GM12865 (cell line): Measurements from ENCODE around the gene XXYLT1.

Experiments used
- DNase-seq: peaks from one replicate; pipeline ENCODE4 v3.0.0; 2010; ENCODE audit warnings: low read depth
- H3K4me3 ChIP-seq: 2 replicates; pipeline ENCODE4 v1.5.1; 2011; ENCODE audit warnings: mild to moderate bottlenecking, low read depth, low read length, control low read depth
- TF ChIP-seq, protein P1 (sequence below): IDR thresholded peaks from 2 replicates; pipeline ENCODE4 v1.5.1; 2011; ENCODE audit warnings: low read length, control low read depth, low read depth, inconsistent platforms; ENCODE audit not compliant: insufficient read depth; ENCODE audit errors: missing control alignments

XXYLT1 gene

DNA sequence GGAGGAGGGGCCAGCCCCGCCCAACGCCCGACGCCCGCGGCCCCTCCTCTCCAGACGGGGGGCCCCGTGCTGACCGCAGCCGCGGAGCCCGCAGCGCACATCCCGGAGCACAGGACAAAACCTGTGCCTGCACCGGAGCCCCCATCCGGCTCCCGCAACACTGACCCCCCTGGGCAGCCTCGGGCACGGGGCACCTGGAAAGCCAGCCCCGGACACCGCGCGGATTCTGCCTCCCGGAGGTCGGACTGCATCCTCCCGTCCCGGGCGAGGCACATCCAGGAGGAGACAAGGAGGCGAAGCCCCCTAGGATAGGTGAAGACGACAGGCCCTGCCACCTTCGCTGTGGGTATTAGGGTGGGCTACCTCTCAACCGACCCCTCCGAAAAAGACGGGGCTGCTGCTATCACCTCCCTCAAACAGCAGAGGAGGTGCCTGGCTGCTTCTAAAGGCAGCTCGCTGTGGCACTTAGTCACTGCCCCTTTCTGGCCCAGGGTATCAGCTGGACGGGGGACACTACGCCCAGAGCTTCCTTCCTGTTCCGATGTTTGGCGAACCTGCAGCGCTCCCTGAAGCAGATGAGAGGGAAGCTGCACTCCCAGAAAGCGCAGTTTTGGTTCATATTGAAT, 10.6 kb downstream of the XXYLT1 start:
- peak; percentile 28 for DNase-seq
- peak overlapping the region; percentile 46 for H3K4me3 ChIP-seq
- TF ChIP-seq, protein P1, sequence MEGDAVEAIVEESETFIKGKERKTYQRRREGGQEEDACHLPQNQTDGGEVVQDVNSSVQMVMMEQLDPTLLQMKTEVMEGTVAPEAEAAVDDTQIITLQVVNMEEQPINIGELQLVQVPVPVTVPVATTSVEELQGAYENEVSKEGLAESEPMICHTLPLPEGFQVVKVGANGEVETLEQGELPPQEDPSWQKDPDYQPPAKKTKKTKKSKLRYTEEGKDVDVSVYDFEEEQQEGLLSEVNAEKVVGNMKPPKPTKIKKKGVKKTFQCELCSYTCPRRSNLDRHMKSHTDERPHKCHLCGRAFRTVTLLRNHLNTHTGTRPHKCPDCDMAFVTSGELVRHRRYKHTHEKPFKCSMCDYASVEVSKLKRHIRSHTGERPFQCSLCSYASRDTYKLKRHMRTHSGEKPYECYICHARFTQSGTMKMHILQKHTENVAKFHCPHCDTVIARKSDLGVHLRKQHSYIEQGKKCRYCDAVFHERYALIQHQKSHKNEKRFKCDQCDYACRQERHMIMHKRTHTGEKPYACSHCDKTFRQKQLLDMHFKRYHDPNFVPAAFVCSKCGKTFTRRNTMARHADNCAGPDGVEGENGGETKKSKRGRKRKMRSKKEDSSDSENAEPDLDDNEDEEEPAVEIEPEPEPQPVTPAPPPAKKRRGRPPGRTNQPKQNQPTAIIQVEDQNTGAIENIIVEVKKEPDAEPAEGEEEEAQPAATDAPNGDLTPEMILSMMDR, result no peak

DNA sequence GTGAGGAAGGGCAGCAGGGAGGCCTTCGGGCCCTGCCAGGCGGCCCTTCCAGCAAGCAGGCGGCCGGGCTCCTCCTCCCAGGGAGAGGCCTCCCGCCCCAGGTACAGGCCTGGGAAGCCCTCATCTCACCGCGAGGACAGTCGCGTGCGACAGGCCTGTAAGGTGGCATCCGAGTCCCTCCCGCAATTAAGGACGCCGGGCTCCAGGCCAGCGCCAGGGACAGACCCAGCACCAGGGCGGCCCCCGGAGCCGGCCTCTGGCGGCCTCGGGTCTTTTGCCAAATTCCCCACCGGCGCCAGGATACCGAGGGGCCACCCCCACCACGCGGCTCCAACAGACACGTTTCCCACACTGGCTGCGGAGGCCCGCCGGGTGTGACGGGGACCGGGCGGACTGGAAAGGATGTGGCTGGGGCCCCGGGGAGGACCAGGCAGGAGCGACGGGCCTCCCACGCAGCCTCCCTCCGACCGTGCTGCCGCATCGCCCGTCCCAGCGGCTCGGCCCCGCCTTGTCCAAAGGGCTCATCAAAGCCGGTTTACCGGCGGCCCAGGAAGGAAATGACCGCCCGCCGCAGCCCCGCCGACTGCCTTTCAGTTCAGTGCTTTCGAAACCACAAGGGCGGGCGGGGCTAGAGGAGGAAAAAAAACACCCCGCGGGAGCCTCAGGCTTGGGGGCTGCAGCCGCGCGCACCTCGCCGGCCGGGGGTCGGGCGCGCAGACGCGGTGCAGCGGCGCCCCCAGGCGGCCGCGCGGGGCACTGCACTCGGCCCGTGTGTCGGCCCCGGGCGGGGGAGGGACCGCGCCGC, 11.3 kb downstream of the XXYLT1 start:
- peak overlapping the region; percentile 62 for H3K4me3 ChIP-seq
- DNase-seq, result peak; percentile 97
- TF ChIP-seq, protein P1, result peak; percentile 75

DNA sequence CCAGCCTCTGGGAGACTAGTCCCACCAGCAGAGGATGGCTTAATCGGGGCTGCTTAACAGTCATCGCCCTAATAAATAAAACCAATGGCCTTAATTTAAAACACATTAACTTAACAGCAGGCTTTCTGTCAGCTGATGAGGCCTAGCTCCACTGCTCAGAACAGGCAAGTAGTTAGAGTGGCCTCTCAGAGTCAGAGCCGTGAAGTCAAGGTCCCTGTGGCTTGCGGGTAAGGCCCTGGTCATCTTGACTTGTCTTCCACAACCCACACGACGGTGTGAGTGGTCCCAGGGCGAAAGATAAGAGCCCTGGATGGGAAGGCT, 11.8 kb downstream of the XXYLT1 start:
- H3K4me3 ChIP-seq, result peak overlapping the region; percentile 62
- no peak for DNase-seq
- TF ChIP-seq, protein P1, result no peak

DNA sequence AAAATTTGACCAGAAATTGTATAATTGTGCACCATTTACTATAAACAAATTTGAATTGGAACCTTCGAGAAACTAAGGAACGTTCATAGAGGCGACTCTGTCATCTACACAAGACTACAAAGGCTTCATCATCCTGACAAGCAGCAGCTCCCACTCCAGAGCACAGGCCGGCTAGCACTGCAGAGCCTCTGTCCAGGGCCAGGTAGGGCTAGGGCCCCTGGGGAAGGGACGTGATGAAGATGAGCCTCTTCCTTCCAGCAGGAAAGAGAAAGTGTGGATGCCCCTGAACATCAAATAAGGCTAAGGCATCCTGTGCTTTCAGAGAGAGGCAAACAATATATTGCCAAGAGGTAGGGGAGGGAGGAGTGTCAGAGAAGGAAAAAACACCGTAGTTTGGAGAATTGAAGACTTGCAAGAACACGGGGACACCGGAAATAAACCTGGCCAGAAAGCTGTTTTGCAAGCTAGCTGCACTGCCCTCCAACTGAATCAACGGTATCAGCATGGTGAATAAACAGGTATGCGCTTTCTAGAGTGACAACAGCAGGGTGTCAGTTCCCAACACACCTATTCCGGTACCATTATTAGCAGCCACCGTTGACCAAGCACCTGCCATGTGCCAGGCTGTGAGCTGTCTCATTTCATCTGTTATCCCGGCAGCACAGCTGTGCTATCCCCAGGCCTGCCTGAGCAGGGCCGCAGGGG, 12.4 kb downstream of the XXYLT1 start:
- peak; percentile 18 for DNase-seq
- TF ChIP-seq, protein P1, result no peak
- H3K4me3 ChIP-seq, result peak overlapping the region; percentile 62

DNA sequence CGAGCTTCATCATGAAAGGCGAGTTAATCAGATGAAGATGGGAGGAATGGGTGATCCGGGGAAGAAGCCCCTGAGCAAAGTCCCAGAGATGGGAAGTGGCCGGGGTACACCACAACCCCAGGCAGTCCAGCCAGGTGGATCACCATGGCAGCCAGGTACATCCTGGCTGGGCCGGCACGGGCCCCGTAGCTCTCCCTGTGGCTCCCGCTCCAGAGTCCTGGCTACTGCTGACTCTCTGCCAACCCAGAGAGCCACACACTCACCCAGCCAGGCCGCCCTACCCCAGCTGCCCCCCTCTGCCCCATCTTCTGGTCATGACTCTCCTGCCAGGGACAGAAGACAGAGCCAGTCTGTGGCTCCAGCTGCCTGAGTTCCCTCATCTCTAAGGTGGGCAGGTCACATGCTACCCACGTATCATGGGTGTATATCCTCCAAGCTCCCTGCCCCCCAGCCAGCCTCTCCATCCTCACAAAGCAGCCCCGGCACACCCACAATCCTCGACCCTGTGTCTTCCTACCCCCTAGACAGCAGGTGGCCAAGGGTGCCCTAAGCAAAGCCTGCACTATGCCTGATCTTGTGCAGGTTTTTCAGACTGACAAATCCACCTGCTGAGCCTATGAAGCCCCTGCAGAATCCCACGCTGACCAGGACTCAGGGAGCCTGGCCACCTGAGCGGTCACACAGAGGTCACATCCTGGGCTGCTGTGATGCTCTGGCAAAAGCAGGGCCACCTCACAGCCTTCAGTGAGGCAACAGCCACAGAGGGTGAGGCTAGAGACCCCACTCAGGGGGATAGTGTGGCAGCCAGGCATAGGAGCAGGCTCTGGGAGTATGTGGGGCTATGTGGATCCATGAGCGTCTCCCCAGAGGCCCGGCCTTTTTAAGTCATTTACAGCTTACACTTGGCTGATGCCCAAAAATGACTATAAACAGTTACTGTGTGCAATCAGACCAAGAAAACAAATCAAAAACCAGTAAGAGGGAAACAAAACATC, 13.2 kb downstream of the XXYLT1 start:
- H3K4me3 ChIP-seq, result no peak overlapping the region
- DNase-seq, result no peak
- TF ChIP-seq, protein P1, result no peak

DNA sequence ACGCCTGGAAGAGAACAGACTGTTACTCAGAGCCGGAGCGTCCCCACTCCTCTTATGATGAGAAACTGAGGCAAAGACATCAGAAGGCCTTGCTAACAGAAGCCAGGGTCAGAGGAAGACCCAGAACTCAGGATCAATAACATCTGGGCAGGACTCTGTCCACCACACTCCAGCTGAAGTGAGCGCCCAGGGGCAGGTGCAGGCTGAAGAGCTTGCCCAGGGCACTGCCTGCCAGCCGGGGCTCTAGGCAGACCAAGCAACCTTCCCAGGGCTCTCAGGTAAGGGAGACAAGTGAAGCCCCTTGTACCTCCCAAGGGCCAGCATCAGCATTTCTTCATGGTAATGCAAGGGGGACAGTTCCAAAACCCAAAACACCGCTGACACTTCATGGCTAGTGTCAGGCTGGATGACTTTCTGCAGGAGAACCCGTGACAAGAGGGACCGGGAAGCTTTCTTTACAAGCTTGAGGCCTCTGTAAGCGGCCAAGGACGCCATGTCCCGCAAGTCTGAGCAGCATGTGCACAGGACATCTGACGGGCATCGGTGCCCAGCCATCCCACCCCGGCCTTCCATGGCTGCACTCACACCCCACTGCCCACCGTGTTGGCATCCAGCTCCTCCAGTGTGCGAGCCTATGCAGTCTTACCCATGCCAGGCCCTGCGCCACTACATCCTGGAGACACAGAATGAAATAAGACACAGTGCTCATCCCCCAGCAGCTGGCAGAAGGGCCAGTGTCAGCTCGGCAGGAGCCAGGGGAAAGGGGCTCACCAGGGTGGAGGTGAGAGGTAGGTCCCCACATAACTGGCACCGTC, 14.1 kb downstream of the XXYLT1 start:
- no peak for DNase-seq
- no peak overlapping the region for H3K4me3 ChIP-seq
- TF ChIP-seq, protein P1, result no peak
